SIG-M5 treated with dmso at 0.1 percent for 504 hours (cell line): Measurements from ENCODE around the gene TBC1D8B.

Experiments used
- DNase-seq: peaks from one replicate; lab custom pipeline; 2025; ENCODE audit not compliant: unreplicated experiment; lab: John Stamatoyannopoulos, UW

The TBC1D8B gene

DNA sequence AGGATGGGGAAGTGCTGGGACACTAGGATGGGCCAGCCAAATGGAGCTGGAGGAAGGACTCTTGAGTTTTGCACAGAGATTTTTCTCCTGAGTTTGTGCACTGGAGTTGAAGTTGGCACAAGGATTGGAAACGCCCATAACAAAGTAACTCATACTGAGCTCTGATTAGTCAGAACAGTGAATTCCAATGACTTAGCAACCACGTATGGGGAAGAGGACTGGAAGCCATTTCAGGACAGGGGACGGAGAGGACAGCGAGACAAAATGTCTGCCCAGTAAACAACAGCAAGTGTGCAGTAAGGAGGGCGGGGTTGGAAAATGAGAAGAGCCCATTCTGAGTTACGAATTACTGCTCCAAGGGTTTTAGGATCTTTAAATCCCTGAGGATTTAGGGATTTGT lies 94.8 kb downstream of the TBC1D8B start:
- DNase-seq = no peak

DNA sequence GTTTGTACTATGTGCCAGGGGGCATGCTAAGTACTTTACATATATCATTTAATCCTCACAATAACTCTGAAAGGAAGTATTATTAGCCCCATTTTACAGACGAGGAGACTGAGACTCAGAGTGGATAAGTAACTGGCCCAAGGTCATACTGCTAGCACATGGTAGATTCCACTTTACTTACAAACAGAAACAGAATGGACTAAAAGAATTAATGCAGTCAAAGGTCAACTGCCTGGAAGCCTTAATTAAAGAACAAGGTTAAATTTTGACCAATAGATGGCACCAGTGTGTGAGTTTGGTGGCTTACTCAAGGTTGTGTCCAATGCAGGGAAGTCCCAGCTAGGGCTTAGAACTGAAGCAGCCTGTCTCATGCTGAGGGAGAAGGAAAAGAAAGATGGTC lies 96.0 kb downstream of the TBC1D8B start:
- DNase-seq = peak; percentile 33

GRCh38 chrX:106899276-106899675 lies 96.8 kb downstream of the TBC1D8B start:
- no peak for DNase-seq

DNA sequence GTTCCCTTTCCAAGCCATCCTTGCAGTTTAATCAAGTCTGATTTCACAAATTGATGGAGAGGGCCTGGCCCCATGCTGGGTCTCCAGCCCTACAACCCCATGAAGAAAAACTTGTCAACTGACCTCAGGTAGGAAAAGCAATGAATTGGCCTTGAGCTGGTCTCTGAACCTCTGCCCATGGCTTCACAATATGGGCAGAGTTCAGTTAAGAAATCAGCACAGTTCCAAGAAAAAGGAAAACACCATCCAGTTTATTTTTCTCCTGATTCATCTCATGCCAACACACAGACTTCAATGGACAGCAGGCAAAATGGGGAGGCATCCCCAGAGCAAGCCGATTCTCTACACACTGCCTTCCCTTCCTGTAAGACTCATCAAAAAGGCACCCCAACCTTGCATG lies 97.4 kb downstream of the TBC1D8B start:
- DNase-seq = no peak

- no peak for DNase-seq
These were observed 98.9 kb downstream of the TBC1D8B start for GRCh38 chrX:106901341-106901740.

- no peak for DNase-seq
These were observed 99.3 kb downstream of the TBC1D8B start for GRCh38 chrX:106901781-106902219.

GRCh38 chrX:106902684-106903083 lies 100.2 kb downstream of the TBC1D8B start:
- DNase-seq = no peak

DNA sequence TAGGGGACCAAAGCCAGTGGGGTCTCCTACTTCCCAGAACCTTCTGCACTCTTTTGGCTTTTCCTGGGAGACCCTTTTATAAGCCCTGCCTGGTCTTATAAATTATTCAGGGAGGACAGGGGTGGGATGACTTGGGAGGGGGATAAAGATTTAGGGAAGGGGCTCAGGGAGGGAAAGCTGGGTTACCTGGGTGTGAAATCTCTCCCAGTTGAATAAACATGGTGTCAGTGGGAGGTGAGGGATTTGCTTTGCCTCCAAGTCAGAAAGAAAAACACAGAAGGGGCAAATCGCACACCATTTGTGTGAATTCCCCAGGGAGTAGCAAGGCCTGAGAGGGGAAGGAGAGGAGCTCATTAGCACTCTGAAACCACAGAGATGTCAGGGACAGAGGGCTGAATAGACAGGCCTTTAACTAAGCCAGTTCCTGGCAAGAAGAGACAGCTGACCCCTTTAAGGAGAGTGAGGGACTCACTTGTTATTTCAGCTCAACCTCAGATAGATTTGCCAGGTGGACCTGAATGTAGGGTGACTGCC lies 100.9 kb downstream of the TBC1D8B start, which contains the start of gene RIPPLY1:
Gene RIPPLY1, minus strand, starts transcription at position 51 of the 534 bp plus-strand sequence. CDS start 54 bp downstream, outside the sequence.
- DNase-seq = no peak

DNA sequence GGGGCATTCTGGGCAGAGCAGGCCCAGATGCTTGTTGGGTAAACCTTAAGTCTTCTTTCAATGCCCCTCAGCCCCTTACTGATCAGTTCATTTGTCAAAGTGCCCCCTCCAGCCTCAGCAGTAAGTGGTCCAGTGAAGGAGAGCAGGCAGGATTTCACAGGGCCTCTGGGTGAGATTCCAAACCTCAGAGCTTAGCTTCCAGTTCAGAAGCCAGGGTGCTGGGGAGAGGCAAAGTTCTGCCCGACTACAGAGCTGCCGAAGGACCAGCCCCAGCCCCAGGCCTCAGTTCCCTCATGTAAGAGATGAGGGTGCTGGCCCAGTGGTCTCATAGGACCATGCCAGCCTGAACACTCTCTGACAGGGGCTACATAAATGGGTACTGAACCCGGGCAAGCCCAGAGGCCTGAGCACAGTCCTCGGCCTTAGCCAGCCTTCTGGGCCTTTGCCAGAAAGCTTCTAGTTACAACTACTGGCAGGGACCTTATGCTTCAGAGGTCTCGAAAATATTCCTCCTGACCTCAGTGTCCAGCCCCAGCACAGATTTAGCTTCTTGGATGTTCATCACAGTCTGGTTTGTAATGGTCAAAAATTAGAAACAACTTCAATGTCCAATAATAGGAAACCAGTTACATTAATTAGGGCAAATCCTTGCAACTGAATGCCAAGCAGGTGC lies 101.5 kb downstream of the TBC1D8B start:
- no peak for DNase-seq

DNA sequence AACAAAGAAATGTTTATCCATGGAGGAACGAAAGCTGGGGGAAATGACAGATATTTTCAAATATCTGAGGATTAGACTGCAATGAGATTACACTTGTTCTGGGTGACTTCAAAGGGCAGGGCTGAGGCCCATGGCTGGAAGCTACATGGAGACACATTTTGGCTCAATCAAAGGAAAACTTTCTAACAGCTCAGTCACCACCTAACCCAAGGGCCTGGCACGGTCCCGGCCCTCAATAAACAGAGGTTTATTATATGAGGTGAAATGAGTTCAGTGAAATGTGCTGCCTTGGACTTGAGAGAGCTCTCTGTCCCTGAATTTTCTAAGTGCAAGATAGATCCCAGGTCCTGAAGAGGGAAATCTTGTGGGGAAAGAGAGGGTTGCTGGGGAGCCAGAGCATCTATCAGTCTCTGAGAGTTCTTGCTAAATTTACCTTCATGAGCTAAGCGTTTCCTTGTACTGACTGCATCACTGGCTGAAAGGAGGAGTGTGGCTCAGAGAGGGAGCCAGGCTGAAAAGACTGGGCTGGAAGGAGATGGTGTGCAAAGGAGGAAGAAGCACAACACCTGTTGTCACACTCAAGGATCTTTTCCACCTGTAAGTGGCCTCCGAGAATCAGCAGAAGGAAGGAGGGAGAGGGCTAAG lies 102.7 kb downstream of the TBC1D8B start:
- no peak for DNase-seq

- no peak for DNase-seq
These were observed 103.9 kb downstream of the TBC1D8B start for GRCh38 chrX:106906361-106906760.

DNA sequence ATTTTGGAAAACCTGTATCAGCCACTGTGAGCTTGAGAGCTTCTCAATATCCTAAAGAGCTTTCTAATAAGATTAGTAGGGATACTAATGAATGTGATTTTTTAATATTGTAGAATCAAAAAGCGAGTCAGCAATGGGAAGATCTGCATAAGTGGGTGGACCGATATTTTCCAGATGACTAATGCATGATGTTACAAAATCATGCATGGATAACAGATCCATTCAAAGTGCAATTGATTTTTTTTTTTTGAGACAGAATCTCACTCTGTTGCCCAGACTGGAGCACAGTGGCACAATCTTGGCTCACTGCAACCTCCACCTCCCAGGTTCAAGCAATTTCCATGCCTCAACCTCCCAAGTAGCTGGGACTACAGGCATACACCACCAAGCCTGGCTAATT lies 110.4 kb downstream of the TBC1D8B start:
- DNase-seq = no peak

GRCh38 chrX:106917830-106918500 lies 115.5 kb downstream of the TBC1D8B start:
- no peak for DNase-seq

- DNase-seq = no peak
These were observed 117.5 kb downstream of the TBC1D8B start, which contains the start of gene CLDN2 for GRCh38 chrX:106919932-106920452. Gene CLDN2 (plus strand): TSS chrX:106920402. CDS start chrX:106928229, 7,827 bp downstream.

- no peak for DNase-seq
These were observed 119.2 kb downstream of the TBC1D8B start for GRCh38 chrX:106921637-106922036.
